H1 (cell line): ENCODE results near the gene ART5. TPM values are rescaled to one million over a fixed set of nuclear protein-coding genes. Genes with fewer than 3 reads are reported as not detected.

ENCODE experiments used
- ASH2L ChIP-seq: fragments of 200-600, 300-600 bp; sonication (generic); IDR thresholded peaks from one replicate; pipeline ENCODE4 v1.7.1; 2017; ENCODE audit warnings: low read length
- BCL11A ChIP-seq, 2 experiments: IDR thresholded peaks; one replicate each; pipeline ENCODE4 v1.6.1; 2011; ENCODE audit warnings: low read depth in 2 of 2, low read length in 2 of 2, mild to moderate bottlenecking in 2 of 2
- CTBP2 ChIP-seq: IDR thresholded peaks from 2 replicates; pipeline ENCODE4 v1.7.0; 2011; ENCODE audit warnings: borderline replicate concordance, mild to moderate bottlenecking, moderate library complexity, mixed read lengths, low read length; ENCODE audit not compliant: insufficient read depth, insufficient read length
- EZH2 ChIP-seq: fragments of 200-600 bp; sonication (generic); IDR thresholded peaks from 2 replicates; pipeline ENCODE4 v1.7.1; 2012; ENCODE audit warnings: low read depth, mild to moderate bottlenecking, moderate library complexity, low read length, inconsistent platforms; ENCODE audit not compliant: severe bottlenecking
- HDAC2 ChIP-seq, 2 experiments: fragments of 300-600 bp in 1 of 2; sonication (generic) in 1 of 2; IDR thresholded peaks; 2 replicates each; pipeline ENCODE4 v1.6.1; 2011 to 2012; ENCODE audit warnings: low read depth in 2 of 2, low read length in 2 of 2, mild to moderate bottlenecking in 2 of 2, moderate library complexity in 2 of 2, borderline replicate concordance in 1 of 2, inconsistent platforms in 1 of 2
- KDM1A ChIP-seq: fragments of 200-600, 300-600 bp; sonication (generic); IDR thresholded peaks from 2 replicates; pipeline ENCODE4 v1.7.1; 2016; ENCODE audit warnings: mild to moderate bottlenecking, low read length, borderline replicate concordance
- TAF7 ChIP-seq: optimal IDR thresholded peaks from 2 replicates; pipeline ENCODE3; 2011; ENCODE audit warnings: low read depth, mild to moderate bottlenecking, inconsistent platforms, low read length, moderate library complexity, borderline replicate concordance
- TEAD4 ChIP-seq: IDR thresholded peaks from 2 replicates; pipeline ENCODE4 v1.6.1; 2012; ENCODE audit warnings: low read depth, low read length, inconsistent platforms, mixed read lengths
- polyA plus RNA-seq, 7 experiments: library from polyadenylated mRNA; depleted of rRNA in 3 of 7; stranded (reverse) in 5 of 7; unstranded in 2 of 7; fragments of >200 nt in 5 of 7; fragments of 200-250 nt in 2 of 7; gene quantifications; 1 replicate in 5 of 7; 2 replicates in 1 of 7; 4 replicates in 1 of 7; pipeline versions ENCODE4 v1.2.1 to v1.2.3, GENCODE V29; 2011 to 2013; ENCODE audit warnings: missing spikeins in 2 of 7, mixed read lengths in 2 of 7
- total RNA-seq: library from RNA; stranded (reverse); fragmentation: NEBNext Ultra II Directional; extraction: Animal tissue kit (Norgen Biotek cat#: 25700); gene quantifications from 2 replicates; pipeline ENCODE4 v1.2.1, GENCODE V29; 2021
- TF ChIP-seq, protein P1 (sequence below): fragments of 300-600 bp; sonication (generic); IDR thresholded peaks from 2 replicates; pipeline ENCODE4 v1.7.1; 2012; ENCODE audit warnings: low read length, moderate library complexity, mild to moderate bottlenecking, inconsistent platforms; ENCODE audit not compliant: insufficient replicate concordance

Gene ART5
- total and polyA plus RNA-seq, 2 of the 8 experiments (the other 6 are each of a cell fraction or from before 2014, with no cell fraction given) = 6.0 to 7.5 TPM

- TF ChIP-seq, protein P1, sequence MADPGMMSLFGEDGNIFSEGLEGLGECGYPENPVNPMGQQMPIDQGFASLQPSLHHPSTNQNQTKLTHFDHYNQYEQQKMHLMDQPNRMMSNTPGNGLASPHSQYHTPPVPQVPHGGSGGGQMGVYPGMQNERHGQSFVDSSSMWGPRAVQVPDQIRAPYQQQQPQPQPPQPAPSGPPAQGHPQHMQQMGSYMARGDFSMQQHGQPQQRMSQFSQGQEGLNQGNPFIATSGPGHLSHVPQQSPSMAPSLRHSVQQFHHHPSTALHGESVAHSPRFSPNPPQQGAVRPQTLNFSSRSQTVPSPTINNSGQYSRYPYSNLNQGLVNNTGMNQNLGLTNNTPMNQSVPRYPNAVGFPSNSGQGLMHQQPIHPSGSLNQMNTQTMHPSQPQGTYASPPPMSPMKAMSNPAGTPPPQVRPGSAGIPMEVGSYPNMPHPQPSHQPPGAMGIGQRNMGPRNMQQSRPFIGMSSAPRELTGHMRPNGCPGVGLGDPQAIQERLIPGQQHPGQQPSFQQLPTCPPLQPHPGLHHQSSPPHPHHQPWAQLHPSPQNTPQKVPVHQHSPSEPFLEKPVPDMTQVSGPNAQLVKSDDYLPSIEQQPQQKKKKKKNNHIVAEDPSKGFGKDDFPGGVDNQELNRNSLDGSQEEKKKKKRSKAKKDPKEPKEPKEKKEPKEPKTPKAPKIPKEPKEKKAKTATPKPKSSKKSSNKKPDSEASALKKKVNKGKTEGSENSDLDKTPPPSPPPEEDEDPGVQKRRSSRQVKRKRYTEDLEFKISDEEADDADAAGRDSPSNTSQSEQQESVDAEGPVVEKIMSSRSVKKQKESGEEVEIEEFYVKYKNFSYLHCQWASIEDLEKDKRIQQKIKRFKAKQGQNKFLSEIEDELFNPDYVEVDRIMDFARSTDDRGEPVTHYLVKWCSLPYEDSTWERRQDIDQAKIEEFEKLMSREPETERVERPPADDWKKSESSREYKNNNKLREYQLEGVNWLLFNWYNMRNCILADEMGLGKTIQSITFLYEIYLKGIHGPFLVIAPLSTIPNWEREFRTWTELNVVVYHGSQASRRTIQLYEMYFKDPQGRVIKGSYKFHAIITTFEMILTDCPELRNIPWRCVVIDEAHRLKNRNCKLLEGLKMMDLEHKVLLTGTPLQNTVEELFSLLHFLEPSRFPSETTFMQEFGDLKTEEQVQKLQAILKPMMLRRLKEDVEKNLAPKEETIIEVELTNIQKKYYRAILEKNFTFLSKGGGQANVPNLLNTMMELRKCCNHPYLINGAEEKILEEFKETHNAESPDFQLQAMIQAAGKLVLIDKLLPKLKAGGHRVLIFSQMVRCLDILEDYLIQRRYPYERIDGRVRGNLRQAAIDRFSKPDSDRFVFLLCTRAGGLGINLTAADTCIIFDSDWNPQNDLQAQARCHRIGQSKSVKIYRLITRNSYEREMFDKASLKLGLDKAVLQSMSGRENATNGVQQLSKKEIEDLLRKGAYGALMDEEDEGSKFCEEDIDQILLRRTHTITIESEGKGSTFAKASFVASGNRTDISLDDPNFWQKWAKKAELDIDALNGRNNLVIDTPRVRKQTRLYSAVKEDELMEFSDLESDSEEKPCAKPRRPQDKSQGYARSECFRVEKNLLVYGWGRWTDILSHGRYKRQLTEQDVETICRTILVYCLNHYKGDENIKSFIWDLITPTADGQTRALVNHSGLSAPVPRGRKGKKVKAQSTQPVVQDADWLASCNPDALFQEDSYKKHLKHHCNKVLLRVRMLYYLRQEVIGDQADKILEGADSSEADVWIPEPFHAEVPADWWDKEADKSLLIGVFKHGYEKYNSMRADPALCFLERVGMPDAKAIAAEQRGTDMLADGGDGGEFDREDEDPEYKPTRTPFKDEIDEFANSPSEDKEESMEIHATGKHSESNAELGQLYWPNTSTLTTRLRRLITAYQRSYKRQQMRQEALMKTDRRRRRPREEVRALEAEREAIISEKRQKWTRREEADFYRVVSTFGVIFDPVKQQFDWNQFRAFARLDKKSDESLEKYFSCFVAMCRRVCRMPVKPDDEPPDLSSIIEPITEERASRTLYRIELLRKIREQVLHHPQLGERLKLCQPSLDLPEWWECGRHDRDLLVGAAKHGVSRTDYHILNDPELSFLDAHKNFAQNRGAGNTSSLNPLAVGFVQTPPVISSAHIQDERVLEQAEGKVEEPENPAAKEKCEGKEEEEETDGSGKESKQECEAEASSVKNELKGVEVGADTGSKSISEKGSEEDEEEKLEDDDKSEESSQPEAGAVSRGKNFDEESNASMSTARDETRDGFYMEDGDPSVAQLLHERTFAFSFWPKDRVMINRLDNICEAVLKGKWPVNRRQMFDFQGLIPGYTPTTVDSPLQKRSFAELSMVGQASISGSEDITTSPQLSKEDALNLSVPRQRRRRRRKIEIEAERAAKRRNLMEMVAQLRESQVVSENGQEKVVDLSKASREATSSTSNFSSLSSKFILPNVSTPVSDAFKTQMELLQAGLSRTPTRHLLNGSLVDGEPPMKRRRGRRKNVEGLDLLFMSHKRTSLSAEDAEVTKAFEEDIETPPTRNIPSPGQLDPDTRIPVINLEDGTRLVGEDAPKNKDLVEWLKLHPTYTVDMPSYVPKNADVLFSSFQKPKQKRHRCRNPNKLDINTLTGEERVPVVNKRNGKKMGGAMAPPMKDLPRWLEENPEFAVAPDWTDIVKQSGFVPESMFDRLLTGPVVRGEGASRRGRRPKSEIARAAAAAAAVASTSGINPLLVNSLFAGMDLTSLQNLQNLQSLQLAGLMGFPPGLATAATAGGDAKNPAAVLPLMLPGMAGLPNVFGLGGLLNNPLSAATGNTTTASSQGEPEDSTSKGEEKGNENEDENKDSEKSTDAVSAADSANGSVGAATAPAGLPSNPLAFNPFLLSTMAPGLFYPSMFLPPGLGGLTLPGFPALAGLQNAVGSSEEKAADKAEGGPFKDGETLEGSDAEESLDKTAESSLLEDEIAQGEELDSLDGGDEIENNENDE = no peak
- no peak for TF ChIP-seq HDAC2 (IDR thresholded peaks at IDR 0.05; ENCODE audit: borderline replicate concordance in 1 of 2, low read depth in 2 of 2, low read length in 2 of 2)
- TF ChIP-seq ASH2L = no peak
- no peak for TF ChIP-seq TEAD4
- no peak for TF ChIP-seq KDM1A
- no peak for TF ChIP-seq CTBP2
- no peak for TF ChIP-seq TAF7
- no peak for TF ChIP-seq BCL11A (IDR thresholded peaks at IDR 0.05; ENCODE audit: low read depth in 2 of 2, low read length in 2 of 2)
- TF ChIP-seq EZH2 = no peak
Observed at GRCh38 chr11:3635641-3636375, 6.0 kb downstream of the ART5 start (continued).
